Naive thymus-derived CD4-positive, alpha-beta T cell (primary cell): ENCODE data around the gene INAFM1. TPM values are rescaled to one million over a fixed set of nuclear protein-coding genes. Genes with fewer than 3 reads are reported as not detected.
A peak's percentile ranks its signal among the peaks of the same experiment; 100 is the strongest.

Experiments used
- ATAC-seq: fragments of 150-1000 bp; cut with Tn5 transposase; 2 replicates; pipeline ENCODE4 v1.10.0; 2021; ENCODE audit warnings: mild to moderate bottlenecking, moderate library complexity
- CTCF ChIA-PET: fragments of 350-600 bp; sonication (Branson Sonifier 250); formaldehyde crosslinking; loops from one replicate; lab custom pipeline; 2021; ENCODE audit warnings: antibody characterized with exemption; lab: Charles Lee
- POLR2A ChIA-PET: fragments of 350-600 bp; sonication (Branson Sonifier 250); formaldehyde crosslinking; loops from one replicate; lab custom pipeline; 2021; ENCODE audit warnings: antibody characterized with exemption, inconsistent platforms; lab: Charles Lee
- DNase-seq, 9 donors: peaks; one replicate each; pipeline versions ENCODE4 v3.0.0 to v3.0.0-alpha.2; 2020 to 2022; ENCODE audit warnings: mixed read lengths in 1 of 9
- H3K27ac ChIP-seq: one replicate; pipeline ENCODE4 v1.7.0; 2013; ENCODE audit warnings: mild to moderate bottlenecking, low read depth, low read length, moderate library complexity
- H3K27me3 ChIP-seq, 2 donors: one replicate each; pipeline ENCODE4 v1.7.0; 2013; ENCODE audit warnings: low read length in 2 of 2, mild to moderate bottlenecking in 2 of 2, moderate library complexity in 2 of 2; ENCODE audit not compliant: control insufficient read depth in 2 of 2, insufficient read depth in 2 of 2
- H3K36me3 ChIP-seq, 3 experiments: 1 replicate in 2 of 3; 2 replicates in 1 of 3; pipeline ENCODE4 v1.7.0; 2013; ENCODE audit warnings: low read length in 3 of 3, mild to moderate bottlenecking in 3 of 3, moderate library complexity in 1 of 3; ENCODE audit not compliant: insufficient read depth in 3 of 3, control insufficient read depth in 2 of 3
- H3K4me1 ChIP-seq, 2 donors: one replicate each; pipeline ENCODE4 v1.7.0; 2013; ENCODE audit warnings: low read length in 2 of 2, mild to moderate bottlenecking in 2 of 2, moderate library complexity in 1 of 2; ENCODE audit not compliant: control insufficient read depth in 2 of 2, insufficient read depth in 2 of 2
- H3K4me3 ChIP-seq: 2 replicates; pipeline ENCODE4 v1.7.0; 2013; ENCODE audit warnings: mild to moderate bottlenecking, low read length
- H3K9me3 ChIP-seq, 3 experiments: 1 replicate in 2 of 3; 2 replicates in 1 of 3; pipeline ENCODE4 v1.7.0; 2013; ENCODE audit warnings: low read length in 3 of 3; ENCODE audit not compliant: control insufficient read depth in 2 of 3
- H3K27ac Mint-ChIP-seq, 9 donors: one replicate each; pipeline ENCODE4 v1.8.0; 2020 to 2022; ENCODE audit warnings: mixed read lengths in 9 of 9, mild to moderate bottlenecking in 8 of 9, moderate library complexity in 5 of 9, inconsistent platforms in 2 of 9
- H3K27me3 Mint-ChIP-seq, 5 donors: one replicate each; pipeline ENCODE4 v1.8.0; 2021 to 2022; ENCODE audit warnings: mixed read lengths in 5 of 5, mild to moderate bottlenecking in 1 of 5
- H3K36me3 Mint-ChIP-seq, 5 donors: one replicate each; pipeline ENCODE4 v1.8.0; 2020 to 2022; ENCODE audit warnings: mixed read lengths in 5 of 5, mild to moderate bottlenecking in 3 of 5, inconsistent platforms in 1 of 5
- H3K4me1 Mint-ChIP-seq, 7 donors: one replicate each; pipeline ENCODE4 v1.8.0; 2020 to 2022; ENCODE audit warnings: mixed read lengths in 7 of 7, mild to moderate bottlenecking in 3 of 7, inconsistent platforms in 1 of 7
- H3K4me3 Mint-ChIP-seq, 10 donors: one replicate each; pipeline ENCODE4 v1.8.0; 2020 to 2022; ENCODE audit warnings: mild to moderate bottlenecking in 10 of 10, mixed read lengths in 10 of 10, moderate library complexity in 6 of 10, inconsistent platforms in 2 of 10
- H3K9me3 Mint-ChIP-seq, 11 donors: one replicate each; pipeline ENCODE4 v1.8.0; 2020 to 2022; ENCODE audit warnings: mixed read lengths in 11 of 11, mild to moderate bottlenecking in 4 of 11, inconsistent platforms in 1 of 11, moderate library complexity in 1 of 11
- intact Hi-C, 2 donors: fragments of 100-400 bp; cut with micrococcal nuclease; formaldehyde crosslinking; loops; one replicate each; pipeline ENCODE4 v1.15.1; 2023
- polyA plus RNA-seq, 2 donors: library from polyadenylated mRNA; unstranded; fragments of 300-500 nt; fragmentation: Illumina TruSeq; gene quantifications; one replicate each; pipeline ENCODE4 v1.2.3, GENCODE V29; 2021
- total RNA-seq, 6 experiments: library from RNA in 5 of 6; stranded (reverse) in 5 of 6; gene quantifications; 1 replicate in 5 of 6; 2 replicates in 1 of 6; pipeline ENCODE4 v1.2.3 and lab custom pipeline; 2021 to 2026

Gene INAFM1
- total and polyA plus RNA-seq, 7 experiments from 2014 or later, result 2.3 to 21.7 (median 14.3) TPM

DNA sequence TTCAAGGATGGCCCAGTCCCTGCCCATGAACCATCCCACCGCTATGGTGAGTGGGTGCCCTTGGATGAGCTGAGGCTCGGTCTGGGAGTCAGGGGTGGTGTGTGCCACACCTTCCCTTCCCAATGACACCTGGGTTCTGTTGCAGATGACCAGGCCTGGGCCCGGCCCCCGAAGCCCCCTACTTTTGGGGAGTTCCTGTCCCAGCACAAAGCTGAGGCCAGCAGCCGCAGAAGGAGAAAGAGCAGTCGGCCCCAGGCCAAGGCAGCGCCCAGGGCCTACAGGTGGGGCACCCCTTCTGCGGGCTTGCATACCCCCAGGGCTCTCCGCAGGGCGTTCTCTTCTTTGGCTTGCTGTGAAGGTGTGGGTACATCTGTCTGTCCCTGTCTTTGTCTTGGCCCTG lies 4.3 kb upstream of the INAFM1 start:
- POLR2A ChIA-PET, result no interaction called here
- ATAC-seq, result no peak
- Histone ChIP-seq H3K9me3 (no peaks in the 10 kb centered on the region), H3K27me3 (no peaks in the 10 kb centered on the region), H3K4me3 (no peak overlapping the region), H3K36me3 (peaks cover 0 to 54% (median 0%) of the 10 kb centered on the region in 3 experiments), H3K4me1 (peaks cover 2 to 11% of the 10 kb centered on the region in 2 donors), H3K27ac (no peak overlapping the region)
- Mint-ChIP-seq H3K9me3 (no peaks in the 10 kb centered on the region), H3K27ac (peak overlapping the region in 2 of 9 donors; percentile 28 to 62), H3K4me1 (peaks cover 12 to 19% (median 13%) of the 10 kb centered on the region in 7 donors), H3K36me3 (peaks cover 0 to 32% (median 5%) of the 10 kb centered on the region in 5 donors), H3K27me3 (no peaks in the 10 kb centered on the region), H3K4me3 (no peak overlapping the region)
- CTCF ChIA-PET, result no interaction called here
- intact Hi-C loops, result loop anchor here (5.0 to 10.0 kb wide), 6 partner anchors 337 to 1556 kb away; partner anchors contain the start of genes BICRA (in 1 of the 2), MYPOP (in 1 of the 2), PRKD2 (in 1 of the 2) and SLC1A5 (in 1 of the 2)
- no peak for DNase-seq

DNA sequence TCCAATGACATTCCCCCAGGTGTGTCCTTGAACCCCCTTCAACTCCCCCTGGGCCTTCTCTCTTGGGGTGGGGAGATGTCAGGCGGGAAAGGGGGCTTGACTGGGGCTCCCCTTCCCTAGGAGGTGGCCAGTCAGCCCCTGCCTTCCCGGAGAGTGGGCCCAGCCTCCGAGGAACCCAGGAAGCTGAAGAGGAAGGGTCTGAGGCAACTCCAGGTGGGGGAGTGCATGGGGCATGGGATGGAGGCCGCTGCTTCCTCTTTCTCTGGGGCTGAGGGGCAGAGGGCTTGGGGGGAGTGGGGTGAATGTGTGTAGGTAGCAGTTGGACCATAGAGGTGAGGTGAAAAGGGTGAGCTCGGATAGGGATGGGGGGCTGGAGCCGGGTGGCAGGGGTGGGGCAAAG lies 2.7 kb upstream of the INAFM1 start:
- Mint-ChIP-seq H3K4me1 (peaks cover 19 to 27% (median 20%) of the 10 kb centered on the region in 7 donors), H3K36me3 (peaks cover 0 to 23% (median 3%) of the 10 kb centered on the region in 5 donors), H3K9me3 (no peaks in the 10 kb centered on the region), H3K27ac (peak overlapping the region in 4 of 9 donors; percentile 36 to 93 (median 91)), H3K27me3 (no peaks in the 10 kb centered on the region), H3K4me3 (peak overlapping the region in 9 of 10 donors; percentile 21 to 99 (median 95))
- no peaks in the 10 kb centered on the region for H3K27me3 ChIP-seq
- no peak overlapping the region for H3K27ac ChIP-seq
- H3K9me3 ChIP-seq, result no peaks in the 10 kb centered on the region
- peaks cover 3 to 14% of the 10 kb centered on the region in 2 donors for H3K4me1 ChIP-seq
- H3K36me3 ChIP-seq, result peaks cover 0 to 42% (median 0%) of the 10 kb centered on the region in 3 experiments
- no peak for ATAC-seq
- intact Hi-C loops, result loop anchor here (5.0 to 10.0 kb wide), 6 partner anchors 335 to 1557 kb away; partner anchors contain the start of genes BICRA (in 1 of the 2), MYPOP (in 1 of the 2), PRKD2 (in 1 of the 2) and SLC1A5 (in 1 of the 2)
- no peak for DNase-seq
- H3K4me3 ChIP-seq, result no peak overlapping the region
- CTCF ChIA-PET, result interaction anchor here (0.7 kb wide), 1 partner anchor 15 kb away, joined by 3 read pairs; the partner anchor contains the start of gene CCDC9
- POLR2A ChIA-PET, result interaction anchor here (0.6 to 1.5 kb wide), 3 partner anchors 11 to 38 kb away, joined by 3 to 10 read pairs (median 3); partner anchors contain the start of gene CCDC9

DNA sequence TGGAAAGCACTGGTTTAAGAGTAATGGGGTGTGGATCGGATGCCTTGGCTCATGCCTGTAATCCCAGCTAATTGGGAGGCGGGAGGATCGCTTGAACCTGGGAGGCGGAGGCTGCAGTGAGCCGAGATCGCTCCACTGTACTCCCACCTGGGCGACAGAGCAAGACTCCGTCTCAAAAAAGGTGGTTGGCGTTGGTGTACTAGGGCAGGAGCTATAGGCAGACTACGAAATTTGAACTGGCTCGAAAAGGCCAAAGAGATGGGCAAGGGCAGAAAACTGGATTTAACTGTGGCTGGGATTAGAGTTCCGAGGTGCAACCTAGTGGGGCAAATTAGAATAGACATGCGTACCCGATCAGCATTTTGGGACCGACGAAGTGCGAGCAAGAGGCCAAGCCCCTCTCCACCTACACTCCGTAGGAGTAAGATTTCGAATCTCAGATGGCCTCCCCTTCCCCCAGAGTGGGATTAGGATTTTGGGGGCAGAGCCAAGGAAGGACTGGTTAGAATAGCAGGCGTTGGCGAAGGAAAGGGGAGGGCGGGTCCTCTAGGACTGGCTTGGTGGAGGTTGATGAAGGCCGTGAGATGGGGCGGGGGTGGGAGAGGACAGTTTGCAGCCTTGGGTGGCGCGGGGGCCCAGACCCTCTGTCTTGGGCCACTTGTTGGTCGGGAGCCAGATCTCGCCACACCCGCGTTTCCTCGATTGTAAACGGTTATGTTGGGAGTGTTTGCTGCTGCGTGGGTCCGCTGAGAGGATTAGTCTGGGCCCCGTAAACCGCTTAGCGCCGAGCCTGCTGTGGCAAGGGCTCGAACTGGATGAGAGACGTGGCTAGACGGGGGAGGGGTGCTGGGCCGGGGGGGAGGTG lies 2.0 kb upstream of the INAFM1 start:
- H3K36me3 Mint-ChIP-seq, result peaks cover 0 to 18% (median 3%) of the 10 kb centered on the region in 5 donors
- DNase-seq, result peak in 1 of 9 donors; percentile 66
- no peaks in the 10 kb centered on the region for H3K9me3 ChIP-seq
- H3K27me3 Mint-ChIP-seq, result no peaks in the 10 kb centered on the region
- peak overlapping the region; percentile 95 for H3K27ac ChIP-seq
- ATAC-seq, result no peak
- peaks cover 0 to 36% (median 0%) of the 10 kb centered on the region in 3 experiments for H3K36me3 ChIP-seq
- H3K27me3 ChIP-seq, result no peaks in the 10 kb centered on the region
- ChIA-PET CTCF (no interaction called here), POLR2A (interaction anchor here (0.6 to 1.5 kb wide), 3 partner anchors 11 to 39 kb away, joined by 3 to 10 read pairs (median 3); partner anchors contain the start of gene CCDC9)
- H3K4me1 ChIP-seq, result peaks cover 3 to 14% of the 10 kb centered on the region in 2 donors
- no peaks in the 10 kb centered on the region for H3K9me3 Mint-ChIP-seq
- peaks cover 19 to 27% (median 22%) of the 10 kb centered on the region in 7 donors for H3K4me1 Mint-ChIP-seq
- H3K4me3 ChIP-seq, result peak overlapping the region; percentile 100
- H3K27ac Mint-ChIP-seq, result peak overlapping the region; percentile 84 to 98 (median 93)
- intact Hi-C loops, result loop anchor here (1.0 to 10.0 kb wide), 8 partner anchors 15 to 1558 kb away; partner anchors contain the start of genes BICRA (in 1 of the 2), MYPOP (in 1 of the 2), PRKD2 (in 1 of the 2) and SLC1A5 (in 1 of the 2)
- H3K4me3 Mint-ChIP-seq, result peak overlapping the region; percentile 83 to 99 (median 95)

- Mint-ChIP-seq H3K36me3 (peaks cover 0 to 12% (median 3%) of the 10 kb centered on the region in 5 donors), H3K27ac (peak overlapping the region; percentile 93 to 98 (median 97)), H3K27me3 (no peaks in the 10 kb centered on the region), H3K4me1 (peaks cover 20 to 28% (median 27%) of the 10 kb centered on the region in 7 donors), H3K9me3 (no peaks in the 10 kb centered on the region), H3K4me3 (peak overlapping the region; percentile 83 to 99 (median 95))
- Histone ChIP-seq H3K4me3 (peak overlapping the region; percentile 100), H3K9me3 (no peaks in the 10 kb centered on the region), H3K4me1 (peaks cover 3 to 14% of the 10 kb centered on the region in 2 donors), H3K36me3 (peaks cover 0 to 29% (median 0%) of the 10 kb centered on the region in 3 experiments), H3K27me3 (no peaks in the 10 kb centered on the region), H3K27ac (peak overlapping the region; percentile 95)
- intact Hi-C loops, result loop anchor here (1.0 to 10.0 kb wide), 22 partner anchors 11 to 1559 kb away; partner anchors contain the start of genes BICRA (in 2 of the 2), DHX34 (in 2 of the 2), ZC3H4 (in 2 of the 2) and ARHGAP35 (in 1 of the 2)
- ATAC-seq, result peak; percentile 74
- CTCF ChIA-PET, result interaction anchor here (0.6 to 1.1 kb wide), 2 partner anchors 17 to 76 kb away, joined by 3 to 4 read pairs; partner anchors contain the start of gene CCDC9
- peak; percentile 81 to 91 (median 88) for DNase-seq
- POLR2A ChIA-PET, result interaction anchor here (0.8 to 2.8 kb wide), 13 partner anchors 11 to 414 kb away, joined by 3 to 44 read pairs (median 5); partner anchors contain the start of genes CCDC9 and ZC3H4
Measured at GRCh38 chr19:47273313-47274070, 1.2 kb upstream of the INAFM1 start.

GRCh38 chr19:47274891-47275761 lies 441 bp downstream of the INAFM1 start:
- ATAC-seq, result peak; percentile 19
- H3K27me3 Mint-ChIP-seq, result no peaks in the 10 kb centered on the region
- H3K27ac Mint-ChIP-seq, result peak overlapping the region; percentile 29 to 98 (median 55)
- peaks cover 0 to 12% (median 3%) of the 10 kb centered on the region in 5 donors for H3K36me3 Mint-ChIP-seq
- ChIA-PET CTCF (interaction anchor here (0.5 to 2.1 kb wide), 5 partner anchors 11 to 177 kb away, joined by 3 to 8 read pairs (median 3); partner anchors contain the start of gene DHX34), POLR2A (interaction anchor here (0.6 to 2.8 kb wide), 9 partner anchors 18 to 415 kb away, joined by 3 to 44 read pairs (median 4); partner anchors contain the start of genes CCDC9, DHX34, SAE1 and ZC3H4)
- H3K4me3 Mint-ChIP-seq, result peak overlapping the region; percentile 78 to 98 (median 84)
- intact Hi-C loops, result loop anchor here (1.0 to 10.0 kb wide), 22 partner anchors 9 to 1560 kb away; partner anchors contain the start of genes BICRA (in 2 of the 2), DHX34 (in 2 of the 2), ARHGAP35 (in 1 of the 2) and DACT3 (in 1 of the 2)
- H3K4me1 Mint-ChIP-seq, result peaks cover 20 to 33% (median 27%) of the 10 kb centered on the region in 7 donors
- peaks cover 0 to 19% (median 0%) of the 10 kb centered on the region in 3 experiments for H3K36me3 ChIP-seq
- H3K9me3 ChIP-seq, result no peaks in the 10 kb centered on the region
- peak overlapping the region; percentile 65 for H3K27ac ChIP-seq
- peaks cover 3 to 14% of the 10 kb centered on the region in 2 donors for H3K4me1 ChIP-seq
- DNase-seq, result peak in 1 of 9 donors; percentile 34
- H3K27me3 ChIP-seq, result no peaks in the 10 kb centered on the region
- H3K9me3 Mint-ChIP-seq, result no peaks in the 10 kb centered on the region
- peak overlapping the region; percentile 47 for H3K4me3 ChIP-seq
